Stimulated activated CD8-positive, alpha-beta memory T cell treated with anti-CD3 and anti-CD28 coated beads, Interleukin-4, amount 100 ng/mL, for 48 hours (primary cell): Measurements from ENCODE around the gene KIF26A.

Experiments
- DNase-seq: peaks from one replicate; pipeline ENCODE4 v3.0.0-alpha.2; 2020

KIF26A gene

GRCh38 chr14:104181761-104182530 is 43.6 kb downstream of the KIF26A start:
- DNase-seq, result no peak

- no peak for DNase-seq
Measured at GRCh38 chr14:104182857-104183425, 44.6 kb downstream of the KIF26A start.

- no peak for DNase-seq
Measured at GRCh38 chr14:104183796-104184195, 45.4 kb downstream of the KIF26A start.

DNA sequence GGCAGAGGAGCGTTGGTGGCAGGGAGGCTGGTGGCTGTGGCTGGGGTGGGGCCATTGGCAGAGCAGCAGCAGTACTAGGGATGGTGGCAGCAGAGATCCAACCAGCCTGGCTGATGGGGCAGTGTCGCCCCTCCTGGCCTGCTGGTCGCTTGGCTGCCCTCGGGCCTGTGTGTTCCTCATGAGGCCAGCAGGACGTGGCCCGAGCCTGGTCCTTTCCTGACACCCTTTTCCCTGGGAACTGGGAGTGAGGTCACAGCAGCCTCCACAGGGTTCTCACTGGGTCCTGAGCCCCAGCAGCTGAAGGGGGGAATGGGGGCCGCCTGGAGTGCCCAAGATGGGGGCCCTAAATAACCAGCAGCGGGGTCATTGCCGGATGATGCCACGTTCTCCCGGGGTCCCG is 46.1 kb downstream of the KIF26A start:
- no peak for DNase-seq

DNA sequence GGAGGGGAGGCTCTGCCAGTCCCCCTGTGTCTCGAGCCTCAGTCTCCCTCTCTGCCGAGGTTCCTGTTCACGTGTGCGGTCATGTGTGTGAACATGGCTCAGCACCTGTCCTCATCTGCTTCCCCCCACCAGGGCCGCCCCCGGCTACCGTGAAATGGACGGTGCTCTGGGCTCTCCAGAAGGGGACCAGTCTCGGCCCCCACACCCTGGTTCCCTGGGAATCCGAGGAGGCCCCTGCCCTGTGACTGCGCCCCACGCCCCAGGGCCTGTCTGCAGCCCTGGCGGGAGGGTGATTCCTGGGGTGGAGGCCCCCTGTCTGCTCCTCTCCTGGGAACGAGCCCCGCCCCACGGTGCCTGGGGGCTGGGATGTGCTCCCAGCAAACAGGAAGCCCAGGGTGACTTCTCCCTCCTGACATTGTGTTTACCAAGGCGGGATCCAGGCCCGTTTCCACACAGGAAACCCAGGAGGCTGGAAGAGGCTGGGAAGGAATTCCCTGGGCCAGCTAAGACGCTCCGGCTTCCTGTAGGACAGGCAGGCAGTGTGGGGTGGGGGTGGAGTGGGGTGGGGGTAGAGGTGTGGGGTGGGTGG is 46.6 kb downstream of the KIF26A start:
- no peak for DNase-seq

DNA sequence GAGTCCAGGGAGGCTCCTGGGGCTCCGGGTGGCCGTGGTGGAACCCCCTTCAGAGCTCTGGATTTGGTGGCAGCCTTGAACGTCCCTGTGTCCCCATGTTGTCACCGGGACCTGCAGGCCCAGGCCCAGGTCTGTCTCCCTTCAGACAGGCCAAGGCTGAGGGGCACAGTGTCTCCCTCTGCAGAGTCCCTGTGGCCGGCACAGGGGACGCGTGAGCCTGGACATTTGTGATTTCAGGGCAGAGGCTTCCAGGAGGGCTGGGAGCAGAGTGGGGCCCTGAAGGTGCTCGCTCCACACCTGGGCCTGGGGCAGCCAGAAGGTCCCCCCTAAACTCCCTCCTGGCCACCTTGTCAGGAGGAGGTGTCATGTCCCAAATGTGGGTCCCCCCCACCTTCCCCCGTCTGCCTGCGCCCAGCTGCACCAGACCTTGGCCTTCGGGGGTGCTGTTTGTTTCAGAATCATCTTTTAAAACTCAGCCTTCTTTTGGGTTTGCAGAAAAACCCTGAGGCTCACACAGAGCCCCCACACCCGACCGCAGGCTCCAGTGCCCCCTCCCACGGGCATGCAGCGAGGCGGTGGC is 47.6 kb downstream of the KIF26A start:
- DNase-seq, result no peak

DNA sequence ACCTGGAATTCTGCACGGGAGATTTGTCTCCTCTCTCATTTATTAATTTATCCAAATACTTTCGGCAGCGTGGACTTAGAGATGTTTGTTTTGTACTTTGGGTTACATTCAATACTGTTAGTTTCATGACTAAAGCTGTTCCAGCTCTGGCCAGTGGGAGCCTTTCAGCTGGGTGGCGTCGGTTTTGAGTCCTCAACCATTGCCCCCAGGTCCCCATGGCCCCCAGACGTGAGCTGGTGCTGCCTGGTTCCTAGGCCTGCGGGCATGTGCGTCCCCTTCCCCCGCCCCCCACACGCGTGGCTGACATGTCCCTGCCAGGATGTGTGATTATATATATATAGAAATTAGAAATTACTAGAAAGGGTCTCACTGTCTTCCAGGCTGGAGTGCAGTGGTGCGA is 48.2 kb downstream of the KIF26A start:
- DNase-seq, result no peak

- DNase-seq, result no peak
Measured at GRCh38 chr14:104187121-104187889, 48.9 kb downstream of the KIF26A start.

DNA sequence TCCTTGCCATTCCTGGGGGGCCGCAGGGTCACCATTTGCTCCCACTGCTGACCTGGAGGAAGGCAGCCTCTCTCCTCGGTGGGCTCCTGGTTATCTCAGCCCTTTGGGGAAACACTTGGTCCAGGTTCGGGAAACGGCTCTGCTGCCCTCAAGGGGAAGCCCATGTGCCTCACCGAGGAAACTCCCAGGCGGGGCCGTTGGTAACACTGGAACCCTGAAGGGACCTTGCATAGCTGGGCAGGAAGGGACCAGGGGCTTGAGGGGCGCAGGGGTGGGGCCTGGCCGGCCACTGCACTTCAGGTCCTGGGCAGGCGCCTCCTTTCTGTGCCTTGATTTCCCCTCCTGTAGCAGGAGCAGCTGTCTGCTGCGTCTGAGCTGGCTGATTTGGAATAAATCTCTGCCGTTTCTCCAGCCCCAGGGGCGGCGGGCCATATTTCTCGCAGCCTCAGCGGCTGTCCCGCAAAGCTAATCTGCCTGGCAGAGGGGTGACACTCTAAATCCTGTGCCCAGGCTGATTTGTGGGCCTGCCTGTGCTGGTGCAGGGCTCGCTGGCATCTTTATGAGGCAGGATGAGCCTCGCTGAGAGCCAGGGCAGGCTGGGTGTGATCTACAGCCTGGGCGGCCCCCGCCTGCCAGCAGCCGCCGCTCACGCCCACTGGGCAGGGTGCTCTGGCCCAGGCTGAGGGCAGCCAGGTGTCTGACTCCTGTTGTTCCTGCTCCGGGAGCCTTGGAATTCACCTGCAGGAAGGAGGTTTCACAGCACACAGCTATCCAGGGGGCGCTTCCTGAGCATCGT is 49.7 kb downstream of the KIF26A start:
- DNase-seq, result no peak

DNA sequence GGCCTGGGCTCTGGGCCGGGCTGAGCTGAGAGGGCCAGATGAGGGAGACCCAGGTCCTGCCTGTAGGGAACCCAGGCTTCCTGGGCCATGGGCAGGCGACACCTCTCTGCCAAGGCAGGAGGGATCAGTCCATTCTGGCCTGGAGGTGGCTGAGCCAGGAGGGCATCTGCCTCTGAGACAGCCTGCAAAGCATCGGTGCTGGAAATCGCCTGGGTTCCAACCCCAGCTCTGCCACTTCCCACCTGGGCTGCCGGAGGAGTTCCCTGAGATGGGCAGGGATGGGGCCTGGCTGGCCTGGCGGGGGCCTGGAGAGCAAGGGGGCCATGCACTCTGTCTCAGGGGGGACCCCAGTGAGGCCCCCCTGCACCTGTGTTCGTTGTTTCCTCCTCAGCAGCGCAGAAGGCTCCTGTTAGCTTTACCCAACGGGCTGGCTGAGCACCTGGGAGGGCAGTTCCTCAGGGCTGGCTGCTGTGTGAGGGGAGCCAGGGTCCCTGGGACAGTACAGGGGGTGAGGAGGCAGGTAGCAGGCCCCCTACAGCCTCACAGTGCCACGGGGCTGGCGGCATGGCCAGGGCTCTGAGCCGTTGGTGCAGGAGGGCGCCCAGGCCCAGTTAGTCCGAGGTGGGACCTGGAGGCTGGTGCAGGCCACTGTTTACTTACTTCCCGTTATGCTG is 50.5 kb downstream of the KIF26A start:
- DNase-seq, result no peak

DNA sequence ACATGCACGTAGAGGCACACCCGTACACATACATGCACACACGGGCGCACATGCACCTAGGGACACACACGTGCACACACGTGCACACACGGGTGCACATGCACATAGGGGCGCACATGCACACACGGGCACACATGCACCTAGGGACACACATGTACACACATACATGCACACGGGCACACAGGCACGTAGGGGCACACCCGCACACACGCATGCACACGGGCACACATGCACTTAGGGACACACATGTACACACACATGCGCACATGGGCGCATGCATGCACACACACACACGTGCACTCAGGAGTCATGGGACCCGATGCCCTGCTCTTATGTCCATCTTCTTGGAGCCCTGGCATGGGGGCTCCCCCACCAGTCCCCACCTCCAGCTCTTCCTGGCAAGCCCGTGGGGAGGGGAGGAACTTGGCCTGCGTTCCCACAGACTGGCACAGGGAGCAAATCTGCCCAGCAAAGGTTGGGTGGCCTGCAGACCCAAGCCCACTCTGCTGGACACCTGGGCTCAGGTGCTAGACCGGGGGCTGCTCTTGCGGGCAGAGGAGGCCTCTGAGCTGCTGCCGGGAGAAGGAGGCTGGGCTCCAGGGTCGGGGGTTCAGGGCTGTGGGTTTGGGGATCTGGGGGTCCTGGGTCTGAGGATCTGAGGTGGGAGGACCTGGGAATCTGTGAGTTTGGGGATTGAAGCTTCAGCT is 51.4 kb downstream of the KIF26A start:
- DNase-seq, result no peak

GRCh38 chr14:104190396-104191000 is 52.1 kb downstream of the KIF26A start:
- DNase-seq, result no peak

DNA sequence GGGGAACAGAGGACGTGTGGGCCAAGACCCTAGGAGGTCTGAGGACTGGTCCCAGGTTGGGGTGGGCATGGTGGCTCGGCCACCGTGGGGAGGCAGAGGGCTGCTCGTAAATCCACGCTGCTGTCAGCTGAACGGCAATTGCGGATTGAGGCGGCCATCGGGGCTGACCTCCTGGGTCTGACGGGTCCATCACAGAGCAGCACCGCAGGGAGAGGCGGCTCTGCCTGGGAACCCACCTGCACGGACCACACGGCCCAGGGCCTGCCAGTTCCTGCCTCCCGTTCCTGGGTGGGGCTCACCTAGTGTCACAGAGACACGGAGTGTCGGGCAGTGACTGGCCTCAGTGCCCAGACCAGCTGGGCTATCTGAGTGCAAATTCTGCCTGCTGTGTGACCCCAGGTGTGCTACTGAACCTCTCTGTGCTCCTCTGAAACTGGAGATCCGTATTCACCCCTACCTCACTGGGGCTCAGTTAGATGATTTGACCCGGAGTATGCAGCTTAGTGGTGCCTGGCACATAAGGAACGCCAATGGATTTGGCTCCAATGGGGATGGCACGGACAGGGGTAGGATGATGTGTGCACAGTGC is 53.1 kb downstream of the KIF26A start:
- DNase-seq, result no peak

DNA sequence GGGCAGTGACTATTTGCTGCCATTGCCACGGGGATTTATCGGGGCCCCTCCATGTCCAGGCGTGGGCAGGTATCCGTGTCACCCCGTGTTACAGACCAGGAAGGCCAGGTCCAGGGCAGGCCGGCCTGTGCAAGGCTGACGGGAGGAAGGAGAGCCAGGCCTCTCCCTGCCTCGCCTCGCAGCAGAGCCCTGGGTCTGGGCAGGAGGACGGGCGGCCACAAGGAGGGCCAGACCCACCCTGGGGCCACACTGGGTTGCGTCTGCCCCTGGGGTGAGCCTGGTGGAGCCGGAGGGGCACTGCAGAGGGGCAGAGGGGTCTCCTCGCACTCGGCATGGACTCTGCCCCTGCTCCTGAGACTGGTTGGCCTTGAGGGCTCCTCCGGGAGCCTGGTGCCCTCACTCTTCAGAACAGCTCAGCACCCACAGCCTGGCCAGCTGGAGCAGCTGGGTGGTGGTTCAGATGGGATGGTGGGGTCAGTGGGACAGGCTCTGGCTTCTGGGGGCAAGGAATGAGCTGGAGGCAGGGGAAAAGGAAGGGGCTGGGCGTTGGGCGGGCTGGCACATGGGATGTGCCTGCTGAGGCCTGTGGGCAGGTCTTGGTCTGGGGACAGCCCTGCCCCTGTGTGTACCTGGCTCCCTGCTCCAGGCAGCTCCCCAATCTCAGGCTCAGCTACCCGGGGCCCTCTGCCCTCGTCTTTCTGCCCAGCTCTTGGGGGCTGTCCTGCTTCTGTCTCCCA is 53.9 kb downstream of the KIF26A start:
- DNase-seq, result no peak

DNA sequence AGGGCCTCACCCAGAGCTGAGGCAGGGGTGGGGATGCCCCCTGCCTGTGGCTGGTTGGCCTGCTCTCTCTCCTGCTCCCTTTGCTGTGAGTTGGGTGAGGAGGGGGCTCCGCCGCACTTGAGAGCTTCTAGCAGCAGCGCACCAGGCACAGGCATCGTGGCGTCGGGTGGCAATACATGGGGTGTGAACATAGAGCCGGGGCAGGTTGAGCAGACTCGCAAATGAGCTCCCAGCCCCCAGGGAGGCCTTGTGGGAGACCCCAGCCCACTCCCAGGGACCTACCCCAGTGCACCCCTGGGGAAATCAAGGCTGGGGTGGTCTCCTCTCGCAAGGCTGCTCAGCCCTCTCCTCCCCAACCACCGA is 54.5 kb downstream of the KIF26A start:
- DNase-seq, result no peak

DNA sequence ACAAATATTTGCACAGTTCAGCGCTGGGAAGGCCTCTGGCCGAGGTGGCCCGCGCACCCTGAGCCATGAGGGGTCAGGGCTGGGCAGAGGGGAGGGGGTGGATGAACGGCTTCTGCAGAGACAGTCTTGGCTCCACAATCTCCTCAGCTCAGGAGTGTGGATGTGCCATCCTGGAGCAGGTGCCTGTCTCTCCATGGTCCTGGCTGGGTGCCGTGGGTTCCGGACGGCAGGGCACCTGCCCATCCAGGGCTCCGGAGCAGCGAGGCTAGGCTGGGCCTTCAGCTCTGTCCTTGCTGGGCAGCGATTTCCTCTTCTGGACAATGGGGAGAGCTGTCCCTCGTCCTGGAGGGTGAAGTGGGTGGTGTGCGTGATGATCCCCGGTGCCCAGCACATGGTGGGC is 55.6 kb downstream of the KIF26A start:
- no peak for DNase-seq

GRCh38 chr14:104194716-104195115 is 56.3 kb downstream of the KIF26A start:
- no peak for DNase-seq

GRCh38 chr14:104195361-104195760 is 57.0 kb downstream of the KIF26A start:
- DNase-seq, result no peak

GRCh38 chr14:104195878-104196277 is 57.5 kb downstream of the KIF26A start:
- DNase-seq, result no peak
